H9 (cell line): ENCODE data around the gene NPAS2. TPM values are rescaled to one million over a fixed set of nuclear protein-coding genes. Genes with fewer than 3 reads are reported as not detected.

ENCODE experiments used
- DNase-seq: peaks from one replicate; pipeline ENCODE4 v3.0.0-alpha.2; 2017
- H2AFZ ChIP-seq: one replicate; pipeline ENCODE4 v1.6.1; 2013; ENCODE audit warnings: mild to moderate bottlenecking, low read length, control low read depth, moderate library complexity
- H2AK5ac ChIP-seq: 2 replicates; pipeline ENCODE4 v1.6.1; 2013; ENCODE audit warnings: low read length, control low read depth, mixed read lengths; ENCODE audit not compliant: insufficient read length
- H2BK120ac ChIP-seq: one replicate; pipeline ENCODE4 v1.6.1; 2013; ENCODE audit warnings: low read depth, mild to moderate bottlenecking, low read length, control low read depth, inconsistent platforms; ENCODE audit not compliant: poor library complexity, severe bottlenecking
- H2BK12ac ChIP-seq: 2 replicates; pipeline ENCODE4 v1.6.1; 2013; ENCODE audit warnings: low read length, control low read depth, mixed read lengths, low read depth; ENCODE audit not compliant: insufficient read length
- H2BK15ac ChIP-seq: 2 replicates; pipeline ENCODE4 v1.6.1; 2013; ENCODE audit warnings: low read depth, low read length, control low read depth
- H2BK20ac ChIP-seq: one replicate; pipeline ENCODE4 v1.6.1; 2013; ENCODE audit warnings: low read depth, mild to moderate bottlenecking, low read length, control low read depth, inconsistent platforms; ENCODE audit not compliant: poor library complexity, severe bottlenecking
- H2BK5ac ChIP-seq: 2 replicates; pipeline ENCODE4 v1.6.1; 2013; ENCODE audit warnings: low read length, control low read depth, mixed read lengths; ENCODE audit not compliant: insufficient read length
- H3K14ac ChIP-seq: 2 replicates; pipeline ENCODE4 v1.6.1; 2013; ENCODE audit warnings: low read length, control low read depth; ENCODE audit not compliant: insufficient read depth
- H3K18ac ChIP-seq: 2 replicates; pipeline ENCODE4 v1.6.1; 2013; ENCODE audit warnings: low read depth, mild to moderate bottlenecking, mixed read lengths, low read length, control low read depth; ENCODE audit not compliant: insufficient read length
- H3K23ac ChIP-seq: 2 replicates; pipeline ENCODE4 v1.6.1; 2013; ENCODE audit warnings: low read length, control low read depth, mixed read lengths, low read depth; ENCODE audit not compliant: insufficient read length
- H3K23me2 ChIP-seq: 2 replicates; pipeline ENCODE4 v1.6.1; 2013; ENCODE audit warnings: low read depth, mild to moderate bottlenecking, mixed read lengths, low read length, control low read depth; ENCODE audit not compliant: insufficient read length, poor library complexity, severe bottlenecking
- H3K27ac ChIP-seq: 2 replicates; pipeline ENCODE4 v1.5.1; 2013; ENCODE audit warnings: low read length, control low read depth, mixed read lengths, low read depth; ENCODE audit not compliant: insufficient read length
- H3K27me3 ChIP-seq: 2 replicates; pipeline ENCODE4 v1.6.1; 2013; ENCODE audit warnings: low read length, control low read depth, inconsistent platforms; ENCODE audit not compliant: insufficient read depth
- H3K4ac ChIP-seq: 2 replicates; pipeline ENCODE4 v1.6.1; 2013; ENCODE audit warnings: low read depth, mild to moderate bottlenecking, control low read depth, inconsistent platforms, low read length, moderate library complexity
- H3K4me1 ChIP-seq: 2 replicates; pipeline ENCODE4 v1.6.1; 2013; ENCODE audit warnings: low read length, control low read depth, inconsistent platforms; ENCODE audit not compliant: insufficient read depth
- H3K4me2 ChIP-seq: 2 replicates; pipeline ENCODE4 v1.6.1; 2013; ENCODE audit warnings: low read length, control low read depth, mixed read lengths; ENCODE audit not compliant: insufficient read length, insufficient read depth
- H3K56ac ChIP-seq: 2 replicates; pipeline ENCODE4 v1.6.1; 2013; ENCODE audit warnings: low read depth, mild to moderate bottlenecking, mixed read lengths, low read length, control low read depth; ENCODE audit not compliant: insufficient read length
- H3K79me1 ChIP-seq: 2 replicates; pipeline ENCODE4 v1.6.1; 2013; ENCODE audit warnings: low read depth, mild to moderate bottlenecking, moderate library complexity, low read length, control low read depth, inconsistent platforms; ENCODE audit not compliant: insufficient read depth, poor library complexity, severe bottlenecking
- H3K79me2 ChIP-seq: 2 replicates; pipeline ENCODE4 v1.6.1; 2013; ENCODE audit warnings: low read length, control low read depth, inconsistent platforms; ENCODE audit not compliant: insufficient read depth
- H3K9ac ChIP-seq: 2 replicates; pipeline ENCODE4 v1.6.1; 2013; ENCODE audit warnings: low read length, control low read depth, mixed read lengths; ENCODE audit not compliant: insufficient read length; ENCODE audit errors: extremely low read depth
- H3K9me3 ChIP-seq: one replicate; pipeline ENCODE4 v1.6.1; 2013; ENCODE audit warnings: low read depth, low read length, inconsistent platforms; ENCODE audit not compliant: control insufficient read depth
- H3T11ph ChIP-seq: one replicate; pipeline ENCODE4 v1.6.1; 2013; ENCODE audit warnings: mild to moderate bottlenecking, low read length, control low read depth, inconsistent platforms
- H4K20me1 ChIP-seq: one replicate; pipeline ENCODE4 v1.6.1; 2013; ENCODE audit not compliant: control insufficient read depth, insufficient read length, insufficient read depth
- H4K5ac ChIP-seq: 2 replicates; pipeline ENCODE4 v1.6.1; 2013; ENCODE audit warnings: low read depth, mild to moderate bottlenecking, mixed read lengths, low read length, control low read depth; ENCODE audit not compliant: insufficient read length
- H4K8ac ChIP-seq: replicated peaks from 2 replicates; pipeline ENCODE4 v1.6.1; 2013; ENCODE audit warnings: low read length, control low read depth, mixed read lengths, low read depth; ENCODE audit not compliant: insufficient read length
- H4K91ac ChIP-seq: 2 replicates; pipeline ENCODE4 v1.6.1; 2013; ENCODE audit warnings: low read depth, mild to moderate bottlenecking, moderate library complexity, mixed read lengths, low read length, control low read depth; ENCODE audit not compliant: insufficient read length
- H3K27ac Mint-ChIP-seq, 3 experiments: 2 replicates in 2 of 3; 3 replicates in 1 of 3; pipeline ENCODE4 v1.8.0; 2020 to 2021; ENCODE audit warnings: mixed read lengths in 3 of 3, mild to moderate bottlenecking in 1 of 3, moderate library complexity in 1 of 3
- H3K27me3 Mint-ChIP-seq: 2 replicates; pipeline ENCODE4 v1.8.0; 2021; ENCODE audit warnings: low read depth, mild to moderate bottlenecking, moderate library complexity, mixed read lengths
- H3K36me3 Mint-ChIP-seq, 3 experiments: 2 replicates in 2 of 3; 3 replicates in 1 of 3; pipeline ENCODE4 v1.8.0; 2020 to 2021; ENCODE audit warnings: low read depth in 3 of 3, mixed read lengths in 3 of 3; ENCODE audit not compliant: insufficient read depth in 1 of 3
- H3K4me1 Mint-ChIP-seq, 2 experiments: 2 replicates each; pipeline ENCODE4 v1.8.0; 2020; ENCODE audit warnings: mixed read lengths in 2 of 2
- H3K4me3 Mint-ChIP-seq, 2 experiments: 2 replicates in 1 of 2; 3 replicates in 1 of 2; pipeline ENCODE4 v1.8.0; 2020 to 2021; ENCODE audit warnings: mild to moderate bottlenecking in 2 of 2, mixed read lengths in 2 of 2, moderate library complexity in 1 of 2
- H3K9me3 Mint-ChIP-seq, 2 experiments: 2 replicates in 1 of 2; 3 replicates in 1 of 2; pipeline ENCODE4 v1.8.0; 2020; ENCODE audit warnings: mild to moderate bottlenecking in 2 of 2, mixed read lengths in 2 of 2, moderate library complexity in 1 of 2
- WGBS: extraction: QIAGEN DNeasy Blood & Tissue Kit; methylation state at CpG from one replicate; pipeline ENCODE4 v1.1.7; 2013; ENCODE audit warnings: missing lambda C conversion rate, low lambda C conversion rate, mixed read lengths; ENCODE audit not compliant: insufficient read length; ENCODE audit errors: extremely low coverage; 5-methylcytosine and 5-hydroxymethylcytosine counted together
- total RNA-seq: library from RNA; stranded (reverse); gene quantifications from 2 replicates; pipeline ENCODE4 v1.2.1, GENCODE V29; 2021
- TF ChIP-seq, protein P1 (sequence below): fragments of 200-600 bp; sonication (generic); conservative IDR thresholded peaks from 3 replicates; pipeline ENCODE4 v1.8.0; 2021; ENCODE audit warnings: antibody characterized with exemption, mild to moderate bottlenecking

Gene NPAS2
- total RNA-seq, 1 experiment from 2014 or later, result 1.3 TPM

DNA sequence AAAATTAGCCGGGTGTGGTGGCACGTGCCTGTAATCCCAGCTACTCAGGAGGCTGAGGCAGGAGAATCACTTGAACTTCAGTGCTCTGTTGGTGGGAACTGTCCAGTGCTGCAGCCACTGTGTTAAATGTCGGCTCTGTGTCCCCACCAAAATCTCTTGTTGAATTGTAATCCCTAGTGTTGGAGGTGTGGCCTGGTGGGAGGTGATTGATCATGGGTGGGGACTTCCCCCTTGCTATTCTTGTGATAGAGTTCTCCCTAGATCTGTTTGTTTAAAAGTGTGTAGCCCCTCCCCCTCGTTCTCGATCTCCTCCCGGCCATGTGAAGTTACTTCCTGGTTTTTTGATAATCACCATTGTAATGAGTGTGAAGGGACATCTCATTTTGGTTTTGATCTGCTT is 172.3 kb downstream of the NPAS2 start:
- H3K79me1 ChIP-seq, result no peaks in the 10 kb centered on the region
- no peak overlapping the region for H2AK5ac ChIP-seq
- TF ChIP-seq, protein P1, sequence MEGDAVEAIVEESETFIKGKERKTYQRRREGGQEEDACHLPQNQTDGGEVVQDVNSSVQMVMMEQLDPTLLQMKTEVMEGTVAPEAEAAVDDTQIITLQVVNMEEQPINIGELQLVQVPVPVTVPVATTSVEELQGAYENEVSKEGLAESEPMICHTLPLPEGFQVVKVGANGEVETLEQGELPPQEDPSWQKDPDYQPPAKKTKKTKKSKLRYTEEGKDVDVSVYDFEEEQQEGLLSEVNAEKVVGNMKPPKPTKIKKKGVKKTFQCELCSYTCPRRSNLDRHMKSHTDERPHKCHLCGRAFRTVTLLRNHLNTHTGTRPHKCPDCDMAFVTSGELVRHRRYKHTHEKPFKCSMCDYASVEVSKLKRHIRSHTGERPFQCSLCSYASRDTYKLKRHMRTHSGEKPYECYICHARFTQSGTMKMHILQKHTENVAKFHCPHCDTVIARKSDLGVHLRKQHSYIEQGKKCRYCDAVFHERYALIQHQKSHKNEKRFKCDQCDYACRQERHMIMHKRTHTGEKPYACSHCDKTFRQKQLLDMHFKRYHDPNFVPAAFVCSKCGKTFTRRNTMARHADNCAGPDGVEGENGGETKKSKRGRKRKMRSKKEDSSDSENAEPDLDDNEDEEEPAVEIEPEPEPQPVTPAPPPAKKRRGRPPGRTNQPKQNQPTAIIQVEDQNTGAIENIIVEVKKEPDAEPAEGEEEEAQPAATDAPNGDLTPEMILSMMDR, result no peak
- no peak overlapping the region for H4K8ac ChIP-seq
- no peak overlapping the region for H2BK5ac ChIP-seq
- no peaks in the 10 kb centered on the region for H3K27me3 ChIP-seq
- WGBS, result no CpG with 5 or more reads among the region's 6 CpGs
- H3K4me2 ChIP-seq, result no peak overlapping the region
- Mint-ChIP-seq H3K36me3 (no peaks in the 10 kb centered on the region; a peak in 1 of 7 replicates), H3K27me3 (peaks cover 2% of the 10 kb centered on the region; the same call in 1 of the 2 replicates), H3K27ac (no peak overlapping the region), H3K4me3 (no peak overlapping the region), H3K4me1 (peaks cover 2 to 14% of the 10 kb centered on the region in 2 experiments; a peak in 3 of 4 replicates), H3K9me3 (no peaks in the 10 kb centered on the region)
- no peaks in the 10 kb centered on the region for H3K23me2 ChIP-seq
- no peak overlapping the region for H4K5ac ChIP-seq
- no peak overlapping the region for H2BK15ac ChIP-seq
- H4K20me1 ChIP-seq, result no peaks in the 10 kb centered on the region
- H3K9me3 ChIP-seq, result no peaks in the 10 kb centered on the region
- H3T11ph ChIP-seq, result no peak overlapping the region
- H3K27ac ChIP-seq, result no peak overlapping the region
- no peaks in the 10 kb centered on the region for H3K4me1 ChIP-seq
- H3K79me2 ChIP-seq, result no peaks in the 10 kb centered on the region
- no peak overlapping the region for H3K4ac ChIP-seq
- H3K23ac ChIP-seq, result no peak overlapping the region
- H3K14ac ChIP-seq, result no peak overlapping the region
- no peak overlapping the region for H3K56ac ChIP-seq
- H2AFZ ChIP-seq, result no peak overlapping the region
- no peak overlapping the region for H2BK120ac ChIP-seq
- H4K91ac ChIP-seq, result no peak overlapping the region
- H3K18ac ChIP-seq, result no peak overlapping the region
- H2BK20ac ChIP-seq, result no peak overlapping the region
- no peak overlapping the region for H2BK12ac ChIP-seq
- DNase-seq, result no peak
- no peak overlapping the region for H3K9ac ChIP-seq
